GM19438 (cell line): ENCODE measurements around the gene MBD2.
"Not testable (repeated sequence)": the region's sequence is repeated elsewhere in the genome, so short reads cannot be mapped to it uniquely, and the experiment has no call there.

Experiments
- ATAC-seq: cut with Tn5 transposase; IDR thresholded peaks from one replicate; pipeline ENCODE4 v1.9.1; 2021; ENCODE audit warnings: low read depth; ENCODE audit not compliant: unreplicated experiment

Gene MBD2

GRCh38 chr18:54155412-54155811 lies 69.1 kb downstream of the MBD2 start:
- no peak for ATAC-seq

- no peak for ATAC-seq
These were observed 70.2 kb downstream of the MBD2 start for GRCh38 chr18:54154231-54154630.

- no peak for ATAC-seq
These were observed 73.1 kb downstream of the MBD2 start for GRCh38 chr18:54151376-54151775.

DNA sequence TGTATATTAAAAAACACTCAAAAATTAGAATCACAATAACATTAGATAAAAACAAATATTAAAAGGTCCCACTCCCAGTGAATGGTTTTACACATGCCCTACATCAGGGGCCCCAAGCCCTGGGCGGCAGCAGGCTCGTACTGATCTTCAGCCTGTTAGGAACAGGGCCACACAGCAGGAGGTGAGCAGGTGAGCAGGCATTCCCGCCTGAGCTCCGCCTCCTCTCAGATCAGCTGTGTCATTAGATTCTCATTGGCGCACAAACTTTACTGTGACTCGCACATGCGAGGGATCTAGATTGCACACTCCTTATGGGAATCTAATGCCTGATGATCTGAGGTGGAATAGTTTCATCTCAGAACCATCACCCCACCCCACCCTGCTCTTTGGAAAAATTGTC lies 74.2 kb downstream of the MBD2 start:
- no peak for ATAC-seq

DNA sequence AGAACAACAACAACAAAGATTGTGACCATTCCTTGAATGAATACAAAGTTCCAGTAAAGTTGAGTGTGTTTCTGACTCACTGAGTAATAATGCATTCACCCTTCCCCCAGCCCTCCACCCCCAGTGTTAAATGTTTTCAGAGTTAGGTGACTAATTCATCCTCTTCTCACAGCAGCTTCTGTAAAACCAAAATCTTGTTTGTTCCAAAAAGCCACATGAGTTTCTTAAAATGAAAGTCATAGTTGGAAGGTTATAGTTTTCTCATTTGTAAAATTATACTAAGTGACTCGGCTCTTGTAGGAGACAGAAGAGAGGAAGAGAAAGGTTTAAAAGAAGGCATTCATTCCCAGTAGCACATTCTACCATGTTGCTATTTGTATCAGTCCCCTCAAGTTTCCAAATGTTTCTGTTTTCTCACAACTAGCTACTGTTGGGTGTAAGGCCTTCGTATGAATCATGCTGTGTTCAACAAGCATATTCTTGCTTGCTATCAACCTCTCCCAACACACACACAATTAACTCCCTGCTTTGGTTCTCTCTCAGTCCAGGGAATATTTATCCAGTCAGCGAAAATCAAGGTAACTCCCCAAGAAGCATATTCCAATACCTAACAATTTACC lies 75.3 kb downstream of the MBD2 start:
- peak; percentile 41 for ATAC-seq

- no peak for ATAC-seq
These were observed 75.8 kb downstream of the MBD2 start for GRCh38 chr18:54148678-54149077.

DNA sequence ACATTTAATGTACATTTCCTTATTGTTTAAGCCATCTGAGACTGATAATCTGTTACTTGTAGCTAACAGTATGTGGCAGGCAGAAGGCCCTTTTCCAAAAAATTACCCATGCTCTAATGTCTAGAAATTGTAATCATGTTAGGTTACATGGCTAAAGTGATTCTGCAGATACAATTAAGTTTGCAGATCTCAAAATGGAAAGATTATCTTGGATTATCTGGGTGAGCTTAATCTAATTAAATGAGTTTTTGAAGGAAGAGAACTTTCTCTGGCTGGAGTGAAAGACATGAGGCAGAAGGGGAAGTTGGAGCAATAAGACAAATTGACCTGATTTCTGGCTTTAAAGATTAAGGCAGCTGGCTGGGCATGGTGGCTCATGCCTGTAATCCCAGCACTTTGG lies 76.3 kb downstream of the MBD2 start:
- ATAC-seq, result no peak

GRCh38 chr18:54147439-54147838 lies 77.0 kb downstream of the MBD2 start:
- peak; percentile 72 for ATAC-seq

DNA sequence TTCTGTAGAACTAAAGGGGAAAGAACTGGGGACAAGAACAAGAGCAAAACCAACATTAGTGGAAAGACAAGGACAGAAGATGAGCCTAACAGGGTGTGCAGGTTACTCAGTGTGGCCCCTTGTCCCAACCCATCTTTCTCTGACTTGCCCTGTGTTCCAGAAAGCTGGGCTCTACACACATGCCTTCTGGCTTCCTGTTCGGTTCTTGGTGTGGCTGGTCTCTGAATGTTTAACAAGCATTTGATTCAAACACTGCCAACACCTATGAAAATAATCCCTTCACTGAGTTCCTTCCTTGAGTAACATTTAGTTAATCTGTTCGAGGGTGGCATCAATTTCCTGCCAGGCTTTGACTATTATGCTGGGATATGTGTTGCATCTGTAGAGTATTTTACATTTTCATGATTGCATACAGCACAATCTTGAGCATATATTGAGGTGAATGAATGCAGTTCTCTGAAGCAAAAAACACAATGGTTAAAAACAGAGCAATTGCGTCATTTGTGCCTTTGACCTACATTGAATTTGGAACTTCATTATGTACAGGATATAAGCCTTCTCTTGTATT lies 83.3 kb downstream of the MBD2 start:
- no peak for ATAC-seq

- ATAC-seq, result no peak
These were observed 83.8 kb downstream of the MBD2 start for GRCh38 chr18:54140641-54141040.

GRCh38 chr18:54135216-54135615 lies 89.3 kb downstream of the MBD2 start:
- no peak for ATAC-seq

DNA sequence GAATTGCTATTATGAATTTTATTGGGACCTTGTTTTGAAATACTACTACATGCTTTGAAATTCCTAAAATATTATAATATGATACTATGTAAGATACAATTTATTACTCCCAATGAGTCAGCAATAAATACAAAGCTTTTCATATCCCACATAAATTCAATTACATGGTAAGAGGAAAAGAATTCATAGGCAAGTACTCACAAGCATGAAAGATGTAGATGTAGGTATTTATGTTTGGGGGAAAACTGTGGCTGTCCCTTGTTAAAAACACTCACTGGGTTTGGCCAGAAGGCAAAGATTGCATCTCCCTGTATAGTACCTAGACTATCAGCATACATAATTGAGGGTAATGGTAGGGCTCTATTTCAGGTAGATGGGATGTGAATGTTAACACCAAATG lies 90.4 kb downstream of the MBD2 start:
- ATAC-seq, result no peak

- no peak for ATAC-seq
These were observed 93.8 kb downstream of the MBD2 start for GRCh38 chr18:54130631-54131030.

DNA sequence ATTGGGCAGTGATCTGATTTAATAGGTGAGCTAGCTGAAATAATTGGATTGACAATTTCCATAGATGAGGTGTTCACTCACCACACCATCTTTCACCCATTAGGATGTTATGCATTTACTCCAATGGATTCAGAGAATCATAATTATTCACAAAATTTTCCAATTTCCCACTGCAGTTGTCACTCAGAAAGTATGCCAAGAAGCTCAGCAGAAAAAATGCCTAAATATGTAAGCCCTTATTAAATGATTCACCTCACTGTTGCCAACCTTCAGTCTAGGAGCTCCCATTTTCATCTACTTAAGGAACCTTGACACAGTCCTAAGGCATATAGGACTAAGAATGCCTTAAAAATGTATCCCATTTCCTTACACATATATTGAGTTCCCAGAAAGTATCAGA lies 94.3 kb downstream of the MBD2 start:
- ATAC-seq, result no peak

DNA sequence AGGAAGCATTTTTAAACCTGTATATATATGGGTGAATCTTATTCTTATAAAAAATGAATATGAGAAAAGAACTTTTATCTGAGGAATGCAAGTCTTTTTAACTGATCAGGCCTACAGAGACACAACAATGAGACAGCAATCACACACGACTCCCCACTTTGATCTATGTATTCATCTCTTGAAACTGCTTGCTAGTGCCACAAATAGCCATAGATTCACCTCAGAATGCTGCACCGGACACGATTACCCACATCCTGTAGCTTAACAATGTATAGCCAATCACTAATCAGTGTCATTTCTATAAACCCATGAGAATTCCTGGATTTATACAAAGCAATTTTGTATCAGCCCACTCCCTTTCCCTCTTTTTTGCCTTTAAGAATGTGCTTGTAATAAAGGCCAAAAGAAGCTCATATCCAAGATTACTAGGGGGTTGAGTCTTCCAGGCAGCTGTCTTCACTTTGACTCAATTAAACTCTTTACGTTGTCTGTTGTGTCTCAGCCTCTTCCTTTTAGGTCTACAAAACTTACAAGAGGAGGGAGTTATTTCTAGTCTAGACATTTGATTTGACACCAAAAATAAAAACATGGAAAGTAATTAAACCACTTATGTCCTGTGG lies 94.9 kb downstream of the MBD2 start:
- no peak for ATAC-seq

GRCh38 chr18:54127759-54128378 lies 96.6 kb downstream of the MBD2 start:
- ATAC-seq, result peak; percentile 71

- ATAC-seq, result no peak
These were observed 99.0 kb downstream of the MBD2 start for GRCh38 chr18:54125429-54125828.

DNA sequence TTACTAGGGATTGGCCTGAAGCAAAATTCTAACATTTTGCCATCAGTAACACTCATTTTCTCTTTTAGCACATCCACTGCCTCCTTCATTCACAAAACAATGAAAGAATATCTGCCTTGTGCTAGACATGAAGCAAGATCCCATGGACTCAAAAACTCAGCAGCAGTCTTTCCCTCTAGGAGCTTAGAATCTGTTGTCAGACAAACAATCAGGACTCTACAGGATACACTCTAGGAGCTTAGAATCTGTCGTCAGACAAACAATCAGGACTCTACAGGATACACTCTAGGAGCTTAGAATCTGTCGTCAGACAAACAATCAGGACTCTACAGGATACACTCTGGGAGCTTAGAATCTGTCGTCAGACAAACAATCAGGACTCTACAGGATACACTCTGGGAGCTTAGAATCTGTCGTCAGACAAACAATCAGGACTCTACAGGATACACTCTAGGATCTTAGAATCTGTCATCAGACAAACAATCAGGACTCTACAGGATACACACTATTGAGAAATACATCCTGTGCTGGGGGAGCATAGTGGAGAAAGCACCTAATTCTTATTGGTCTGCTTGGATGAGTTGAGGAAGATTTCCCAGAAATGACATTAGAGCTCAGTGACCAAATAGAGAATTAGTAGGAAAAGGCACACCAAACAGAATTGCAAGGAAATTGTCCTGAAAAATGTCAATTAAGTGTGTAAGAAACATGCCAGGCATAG lies 100.6 kb downstream of the MBD2 start:
- not testable (repeated sequence) for ATAC-seq

DNA sequence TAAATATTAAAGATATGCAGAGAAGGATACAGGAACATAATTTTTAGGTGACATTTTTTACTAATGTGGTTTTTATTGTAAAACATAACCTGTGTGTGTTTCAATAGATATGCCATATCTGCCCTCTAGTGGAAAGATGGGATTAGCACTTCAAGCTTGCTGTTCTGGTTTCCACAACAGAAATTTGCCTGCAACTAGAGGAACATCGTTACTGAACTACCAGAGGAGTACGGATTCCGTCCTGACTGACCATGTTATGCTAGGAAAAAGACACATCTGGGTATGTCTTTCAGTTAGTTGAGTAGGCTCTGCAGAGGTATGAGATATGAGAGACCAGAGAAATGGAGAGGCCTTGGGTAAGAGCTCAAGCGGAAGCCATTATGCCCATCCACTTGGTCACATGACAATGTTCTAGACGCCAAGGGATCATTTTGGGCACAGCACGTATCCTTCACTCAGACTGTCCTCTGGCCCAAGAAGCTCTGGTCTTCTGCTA lies 104.9 kb downstream of the MBD2 start:
- ATAC-seq, result peak; percentile 82

DNA sequence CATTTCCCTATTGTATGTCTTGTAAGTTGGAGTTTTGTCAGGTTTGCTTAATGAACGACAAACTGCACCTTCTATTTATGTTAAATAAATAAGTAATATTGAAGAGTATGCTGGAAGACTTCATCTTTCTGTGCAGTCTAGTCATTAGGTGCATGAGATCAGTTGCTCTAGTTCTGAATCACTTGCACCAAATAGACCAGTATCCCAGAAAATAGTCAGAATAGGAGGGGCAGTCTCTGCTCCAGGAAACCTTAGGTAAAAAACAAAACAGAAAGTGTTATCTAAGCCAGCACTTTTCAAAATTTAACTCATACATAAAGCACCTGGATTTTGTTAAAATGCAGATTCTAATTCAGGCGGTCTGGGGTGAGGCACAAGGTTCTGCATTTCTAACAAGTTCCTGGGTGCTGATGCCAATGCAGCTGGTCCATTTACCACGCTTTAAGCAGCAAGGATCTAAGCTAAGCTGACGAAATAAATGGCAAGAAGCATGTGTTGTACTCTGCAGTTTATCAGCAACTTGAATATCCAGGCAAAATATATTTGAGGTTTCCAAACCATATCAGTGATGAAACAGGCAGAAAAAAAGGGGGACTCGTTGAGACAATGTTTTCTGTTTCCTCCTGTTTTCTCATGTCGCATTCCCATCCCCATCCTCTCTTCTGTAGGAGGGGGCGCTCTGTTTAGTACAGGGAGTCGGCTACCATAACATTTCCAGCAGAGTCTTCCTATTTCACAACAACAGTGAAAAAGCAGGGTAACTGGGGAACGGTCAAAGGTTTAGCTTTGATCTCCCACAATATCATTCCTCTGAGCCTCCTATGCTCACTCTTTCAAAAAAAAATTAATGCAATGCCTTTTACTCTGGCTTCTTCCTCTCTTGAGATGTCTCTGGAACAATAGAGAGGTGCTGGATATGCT lies 106.4 kb downstream of the MBD2 start:
- no peak for ATAC-seq
